ENCODE results near the gene RTN3.

GRCh38 chr11:63670096-63670432, 11.2 kb upstream of the RTN3 start:
- TF ChIP-seq CTCF (IDR thresholded peaks at IDR 0.05) (no peak), POLR2A (IDR thresholded peaks at IDR 0.05) (no peak)
